Activated T-cell treated with anti-CD3 and anti-CD28 coated beads for 4 hours (primary cell): ENCODE measurements around the gene ITPKB.
"Not testable (repeated sequence)": the region's sequence is repeated elsewhere in the genome, so short reads cannot be mapped to it uniquely, and the experiment has no call there.

Experiments
- DNase-seq: peaks from one replicate; pipeline ENCODE4 v3.0.0-alpha.2; 2020

ITPKB gene

DNA sequence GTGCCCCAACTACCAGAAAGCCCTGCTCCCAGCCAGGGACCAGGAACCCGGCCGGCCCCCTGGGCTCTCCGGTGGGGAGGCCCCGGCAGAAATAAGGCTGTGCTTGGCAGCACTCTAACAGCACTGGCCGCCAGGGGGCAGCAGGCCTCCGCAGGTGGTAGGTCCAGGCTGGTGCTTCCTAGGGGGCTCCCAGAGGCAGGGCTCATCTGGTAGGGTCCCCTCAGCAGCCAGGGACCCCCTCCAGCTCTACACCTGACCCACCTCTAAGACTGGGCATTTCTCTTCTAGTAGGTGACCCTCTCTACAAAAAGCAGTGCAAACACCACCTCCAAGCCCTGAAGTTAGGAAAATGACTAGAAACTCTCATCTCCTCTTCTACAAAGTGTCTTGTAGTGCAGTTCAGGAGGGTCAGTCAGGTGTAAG, 104.9 kb downstream of the ITPKB start:
- DNase-seq = peak; percentile 74

DNA sequence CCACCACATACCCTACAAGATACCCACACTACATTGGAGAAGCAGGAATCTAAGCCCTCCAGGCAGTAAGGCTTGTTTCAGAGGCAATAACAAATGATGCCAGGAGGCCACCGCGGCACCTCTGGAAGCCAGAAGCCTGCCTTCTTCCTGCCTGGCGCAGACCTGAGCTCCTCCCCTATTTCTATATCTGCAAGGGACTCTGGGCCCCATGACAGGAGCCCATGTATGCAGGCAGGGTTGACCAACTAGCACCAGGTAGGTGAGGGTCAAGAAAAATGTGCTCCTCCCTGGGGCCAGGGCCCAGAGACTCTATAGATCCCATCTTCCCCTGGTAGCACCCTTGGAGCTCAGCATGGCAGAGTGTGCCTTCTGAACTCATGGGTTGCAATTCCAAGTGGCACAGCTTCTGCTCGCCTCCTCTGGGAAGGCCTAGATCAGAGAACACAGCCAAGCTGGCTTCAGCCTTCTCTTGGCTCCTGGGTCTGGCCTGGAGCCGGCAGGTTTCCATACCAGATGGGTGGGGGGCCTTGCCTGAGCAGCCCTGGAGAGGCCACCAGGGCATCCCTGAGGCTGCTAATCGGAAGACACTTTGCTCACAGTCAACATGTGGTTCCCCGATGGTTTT, 105.4 kb downstream of the ITPKB start:
- DNase-seq = no peak

DNA sequence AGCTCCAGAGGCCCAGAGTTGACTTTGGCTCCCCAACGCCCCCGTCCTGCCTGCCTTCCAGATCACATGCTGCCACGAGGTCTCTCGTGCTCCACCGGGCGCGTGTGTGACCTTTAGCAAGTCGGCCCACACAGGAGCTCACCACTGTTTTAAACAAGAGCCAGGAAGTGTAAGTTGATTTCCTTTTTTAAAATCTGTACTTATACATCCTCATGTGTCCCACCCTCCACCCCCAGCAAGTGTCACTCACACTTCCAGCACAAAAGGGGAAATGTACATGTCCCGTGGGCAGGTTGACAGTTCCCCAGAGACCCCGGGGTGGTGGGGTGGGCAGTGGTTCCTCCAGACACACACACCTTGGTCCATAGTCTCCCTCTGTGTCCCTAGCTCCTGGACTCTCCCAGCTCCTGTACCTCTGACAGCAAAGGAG, 106.1 kb downstream of the ITPKB start:
- DNase-seq = no peak

DNA sequence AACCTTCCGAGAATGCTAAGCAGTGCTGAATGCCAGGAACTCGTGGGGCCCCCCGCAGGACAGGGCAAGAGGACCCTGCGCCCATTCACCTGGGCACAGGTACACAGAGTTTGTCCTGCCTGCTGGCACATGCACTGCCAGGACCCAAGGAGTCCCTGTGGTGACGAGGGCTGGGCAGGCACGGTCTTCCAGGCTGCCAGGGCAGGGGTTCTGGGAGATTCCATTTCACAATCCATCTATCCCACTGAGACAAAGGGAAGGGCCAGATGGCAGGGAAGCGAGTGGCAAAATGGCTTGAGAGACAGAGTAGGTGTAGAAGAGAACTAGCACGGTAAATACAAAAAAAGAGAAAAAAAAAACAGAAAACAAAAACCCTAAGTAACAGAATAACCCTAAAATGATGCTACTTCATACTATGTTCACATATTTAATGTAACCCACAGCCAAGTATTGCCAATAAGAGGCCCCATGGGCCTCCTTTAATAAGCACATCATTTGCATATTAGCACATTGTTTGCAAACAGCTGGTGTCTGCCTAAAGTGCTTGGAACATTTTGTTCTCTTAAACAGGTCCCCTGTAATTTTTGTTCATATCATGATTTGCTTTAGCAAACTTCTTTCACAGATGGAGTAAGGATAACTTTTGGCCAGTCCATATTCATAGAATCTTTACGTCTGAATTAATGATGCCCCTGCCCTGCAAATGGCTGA, 106.8 kb downstream of the ITPKB start:
- DNase-seq = no peak

DNA sequence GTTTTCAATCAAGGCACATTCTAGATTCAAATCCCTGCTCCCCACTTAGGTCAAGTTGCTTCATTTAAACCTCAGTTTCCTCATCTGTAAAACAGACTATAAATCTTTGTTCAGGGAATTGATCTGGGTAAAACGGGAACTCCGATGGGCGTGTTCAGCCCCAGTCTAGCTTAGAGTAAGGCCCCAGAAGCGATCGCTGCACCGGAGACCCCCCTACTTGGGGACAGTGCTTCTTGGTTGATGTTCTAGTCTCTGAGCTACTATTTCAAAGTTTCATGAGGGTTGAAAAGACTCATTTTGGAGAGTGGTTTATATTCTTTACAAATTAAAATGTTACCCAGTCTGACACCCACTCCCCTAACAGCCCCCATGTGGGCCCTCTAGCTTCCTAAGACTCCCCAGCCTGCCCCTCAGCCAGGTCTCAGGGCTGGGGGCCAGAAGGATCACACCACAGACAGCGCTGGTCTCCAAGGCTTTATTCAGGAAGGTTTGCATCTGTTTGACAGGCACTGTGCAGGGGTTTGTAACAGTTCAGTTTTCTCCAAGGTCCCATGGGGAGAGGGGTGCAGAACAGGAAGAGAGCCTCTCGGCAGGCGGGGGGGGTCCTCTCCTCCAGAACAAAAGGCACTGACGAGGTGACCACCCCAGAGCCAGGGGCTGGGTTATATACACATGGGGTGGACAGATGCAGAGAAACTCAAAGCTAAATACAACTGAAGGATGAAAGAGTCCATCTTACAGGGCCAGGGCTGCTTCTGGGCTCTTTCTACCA, 107.7 kb downstream of the ITPKB start:
- no peak for DNase-seq

DNA sequence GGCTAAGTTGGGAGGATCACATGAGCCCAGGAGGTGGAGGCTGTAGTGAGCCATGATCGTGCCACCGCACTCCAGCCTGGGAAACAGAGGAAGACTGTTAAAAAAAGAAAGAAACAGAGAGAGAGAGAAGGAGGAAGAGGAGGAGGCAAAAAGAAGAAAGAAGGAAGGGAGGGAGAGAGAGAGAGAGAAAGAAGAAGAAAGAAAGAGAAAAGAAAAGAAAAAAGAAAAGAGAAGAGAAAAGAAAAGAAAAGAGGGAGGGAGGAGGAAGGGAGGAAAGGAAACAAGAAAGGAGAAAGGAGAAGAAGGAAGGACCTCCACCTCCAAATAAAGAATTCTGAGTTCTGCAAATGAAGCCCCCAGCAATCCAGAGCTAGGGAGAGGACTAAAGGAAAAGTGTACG, 108.5 kb downstream of the ITPKB start:
- no peak for DNase-seq

DNA sequence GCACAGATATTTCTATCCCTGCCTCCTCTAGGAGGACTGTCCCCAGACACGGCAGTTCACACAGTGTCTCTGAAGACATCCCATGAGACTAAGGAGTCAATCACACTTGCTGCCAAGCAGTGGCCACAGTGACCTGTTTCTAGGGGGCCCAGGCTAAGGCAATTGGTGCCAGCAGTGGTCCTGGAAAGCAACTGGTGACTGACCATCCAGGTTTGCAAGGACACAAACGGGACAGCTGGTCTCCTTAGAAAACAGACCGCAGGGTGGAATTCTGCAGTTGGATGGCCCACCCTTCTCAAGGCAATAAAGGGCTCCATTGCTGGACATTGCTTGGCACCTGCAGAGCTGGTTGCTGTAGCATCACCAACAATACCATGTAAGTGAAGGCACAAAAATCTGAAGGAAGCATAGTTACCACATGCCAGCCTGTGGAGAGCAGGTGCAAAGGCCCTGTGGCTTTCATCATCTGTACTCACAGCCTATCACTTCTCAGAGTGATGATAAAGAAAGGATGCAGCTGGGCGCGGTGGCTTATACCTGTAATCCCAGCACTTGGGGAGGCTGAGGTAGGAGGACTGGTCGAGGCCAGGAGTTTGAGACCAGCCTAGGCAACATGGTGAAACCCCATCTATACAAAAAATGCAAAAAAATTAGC, 109.1 kb downstream of the ITPKB start:
- DNase-seq = no peak

DNA sequence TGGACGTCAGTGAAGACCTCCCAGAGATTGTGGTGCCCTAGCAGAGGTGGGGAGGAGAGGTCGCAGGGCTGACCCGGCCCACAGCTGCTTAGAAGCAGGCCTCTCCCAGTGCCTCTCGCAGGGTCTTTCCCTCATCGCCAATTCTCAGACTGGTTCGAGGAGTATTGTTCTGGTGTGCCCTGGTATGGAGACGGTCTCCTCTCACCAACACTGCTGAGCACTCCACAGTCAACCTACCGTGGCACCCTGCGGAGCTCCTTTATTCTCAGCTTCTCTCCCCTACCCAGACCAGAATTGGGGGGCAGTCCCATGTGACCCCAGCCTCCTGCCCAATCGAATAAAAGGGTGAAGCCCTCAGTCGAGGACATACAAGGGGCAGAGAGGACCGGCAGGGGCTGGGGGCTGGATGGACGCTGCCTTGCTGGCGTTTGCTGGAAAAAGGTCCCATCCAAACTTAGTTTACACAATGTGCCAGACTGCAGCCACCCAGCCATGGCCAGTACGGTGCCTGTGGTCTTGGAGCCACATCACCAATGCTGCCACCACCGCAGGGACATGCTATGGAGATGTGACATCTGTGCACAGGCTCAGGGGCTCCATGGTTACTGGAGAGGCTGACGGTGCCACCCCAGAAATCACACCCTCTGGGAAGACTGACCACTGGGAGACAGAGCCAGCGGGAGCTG, 109.7 kb downstream of the ITPKB start:
- DNase-seq = no peak

DNA sequence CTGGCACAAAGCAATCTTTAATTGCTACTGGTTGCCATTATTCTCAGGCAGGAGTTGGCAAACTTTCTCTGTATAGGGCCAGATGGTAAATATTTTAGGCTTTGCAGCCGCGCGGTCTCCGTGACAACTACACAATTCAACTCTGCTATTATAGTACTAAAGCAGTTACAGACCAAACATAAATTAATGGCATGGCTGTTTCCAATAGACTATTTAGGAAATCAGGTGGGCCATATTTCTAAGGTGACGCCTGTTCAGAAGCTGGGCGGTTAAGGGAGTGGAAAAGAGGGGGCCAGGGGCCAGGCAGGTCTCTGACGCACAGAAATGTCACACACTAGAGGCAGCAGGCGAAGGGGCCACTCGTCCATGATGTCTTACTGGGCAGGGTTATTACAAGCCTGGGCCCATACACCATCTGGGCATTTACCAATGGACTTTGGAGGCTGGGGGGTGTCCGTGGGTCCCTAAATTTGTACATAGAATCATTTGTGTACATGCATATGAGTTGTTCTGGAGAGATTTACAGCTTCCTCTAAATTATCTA, 110.4 kb downstream of the ITPKB start:
- DNase-seq = no peak

DNA sequence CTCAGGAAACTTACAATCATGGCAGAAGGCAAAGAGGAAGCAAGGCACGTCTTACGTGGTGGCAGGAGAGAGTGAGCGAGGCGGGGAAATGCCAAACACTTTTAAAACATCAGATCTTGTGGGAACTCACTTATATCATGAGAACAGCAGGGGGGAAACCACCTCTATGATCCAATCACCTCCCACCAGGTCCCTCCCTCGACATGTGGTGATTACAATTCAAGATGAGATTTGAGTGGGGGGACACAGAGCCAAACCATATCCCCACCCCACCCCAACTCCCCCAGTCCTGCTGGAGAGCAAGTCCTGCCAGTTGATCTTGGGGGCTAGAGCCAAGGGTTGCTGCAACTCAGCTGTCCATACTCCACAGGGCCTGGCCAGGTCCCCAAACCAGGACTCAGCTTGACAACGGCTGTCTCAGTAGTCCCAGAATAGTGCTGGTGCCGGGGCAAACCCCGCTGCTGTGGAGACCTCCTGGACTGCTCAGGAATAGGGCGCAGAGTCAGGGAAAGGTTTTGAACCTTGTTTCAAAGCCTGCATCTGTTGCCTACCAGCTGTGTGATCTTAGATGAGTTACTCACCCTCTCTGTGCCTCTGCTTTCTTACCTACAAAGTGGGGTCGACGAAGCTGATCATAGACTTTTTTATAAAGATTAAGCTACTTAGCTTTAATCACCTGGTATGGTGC, 111.0 kb downstream of the ITPKB start:
- no peak for DNase-seq

DNA sequence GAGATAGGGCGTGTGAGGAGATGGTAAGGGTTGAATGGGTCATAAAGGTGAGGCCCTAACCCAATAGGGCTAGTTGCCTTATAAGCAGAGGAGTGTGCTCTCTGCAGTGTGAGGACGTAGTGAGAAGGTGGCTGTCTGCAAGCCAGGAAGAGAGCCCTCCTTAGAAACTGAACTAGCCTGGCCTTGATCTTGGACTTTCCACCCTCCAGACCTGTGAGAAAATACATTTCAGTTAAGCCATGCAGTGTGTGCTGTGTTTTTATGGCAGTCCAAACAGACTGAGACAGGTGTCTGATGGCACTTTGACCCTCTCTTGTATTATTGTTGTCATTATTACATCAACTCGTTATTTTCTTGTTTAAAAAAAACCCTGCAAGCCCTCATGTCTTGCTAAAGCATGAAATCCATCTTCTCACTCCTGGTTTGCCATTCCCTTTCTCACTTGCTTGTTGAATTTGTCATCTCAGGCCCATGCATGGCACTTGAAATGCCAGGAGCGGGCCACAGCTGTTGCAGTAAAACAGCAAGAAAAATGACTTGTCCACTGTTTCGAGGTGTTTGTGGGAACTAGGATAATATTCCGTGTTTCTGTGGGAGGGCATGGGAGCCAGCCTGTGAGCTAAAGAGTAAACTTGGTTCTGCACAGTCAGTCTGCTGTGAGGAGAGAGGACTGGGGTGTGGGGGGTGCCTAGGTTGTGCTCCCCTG, 111.9 kb downstream of the ITPKB start:
- no peak for DNase-seq

DNA sequence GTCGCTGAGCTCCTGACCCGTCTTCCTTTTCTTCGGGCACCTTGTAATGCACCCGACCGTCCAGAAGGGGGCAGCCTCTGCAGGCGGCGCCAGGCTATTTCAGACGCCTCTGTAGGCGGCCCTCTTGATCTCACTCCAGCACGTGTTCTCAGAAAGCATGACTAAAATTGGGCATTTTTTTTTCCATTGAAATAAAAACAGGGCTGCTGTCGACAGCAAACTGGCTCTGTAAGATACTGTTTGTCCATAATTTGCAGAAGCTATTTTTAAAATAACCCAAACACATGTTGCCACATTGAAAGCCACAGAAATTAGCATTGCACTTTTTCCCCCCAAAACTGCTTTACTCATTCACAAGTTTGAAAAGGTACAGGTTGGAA, 112.5 kb downstream of the ITPKB start:
- DNase-seq = peak; percentile 73

DNA sequence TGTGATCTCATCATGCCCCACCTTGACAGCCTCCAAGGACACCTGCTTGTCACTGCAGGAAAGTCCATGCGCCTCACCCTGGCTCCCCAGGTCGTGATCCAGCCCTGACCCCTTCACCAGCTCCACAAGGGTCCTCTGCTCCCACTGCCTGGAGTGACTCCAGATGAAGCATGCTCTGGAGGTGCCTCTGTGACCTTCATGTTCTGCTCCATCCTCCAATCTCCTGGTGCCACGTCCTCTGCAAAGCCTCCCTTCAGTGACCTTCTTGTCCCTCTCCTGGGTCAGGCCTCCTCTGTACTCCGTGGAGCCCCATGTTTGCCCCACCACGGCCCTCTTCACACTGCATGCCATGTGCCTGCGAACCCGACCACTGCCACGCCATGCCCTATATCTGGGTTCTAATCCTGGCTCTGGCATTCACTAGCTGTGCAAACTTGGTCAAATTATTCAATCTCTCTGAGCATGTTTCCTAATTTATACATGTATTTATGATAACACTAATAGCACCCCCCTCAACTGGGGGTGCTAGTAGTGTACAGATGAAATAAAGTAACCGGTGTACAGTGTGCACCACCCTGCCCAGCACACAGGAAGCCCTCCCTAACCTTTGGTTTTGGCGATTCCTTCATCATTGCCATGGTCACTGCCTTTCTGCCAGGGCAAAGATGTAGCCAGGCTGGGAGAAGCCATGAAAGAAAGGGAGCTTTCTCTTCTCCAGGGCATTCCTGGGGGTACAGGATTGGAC, 113.1 kb downstream of the ITPKB start:
- no peak for DNase-seq

DNA sequence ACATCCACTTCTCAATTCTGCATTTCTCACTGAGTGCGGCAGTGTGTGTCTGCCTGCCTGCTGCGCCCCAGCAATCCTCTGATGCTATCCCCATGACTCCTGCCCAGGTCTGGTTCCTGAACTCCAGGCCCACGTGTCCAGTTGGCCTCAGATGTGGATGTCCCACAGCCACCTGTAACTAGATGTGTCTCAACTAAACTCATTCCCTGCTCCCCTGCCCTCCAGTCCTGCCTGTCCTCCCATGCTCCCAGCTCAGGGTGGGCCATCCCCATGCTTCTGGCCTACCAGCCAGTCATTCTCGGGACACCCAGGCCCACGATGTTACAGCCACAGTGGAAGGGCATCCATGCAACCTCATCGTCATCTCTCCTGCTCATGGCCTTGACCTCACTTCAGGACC, 113.8 kb downstream of the ITPKB start:
- no peak for DNase-seq

DNA sequence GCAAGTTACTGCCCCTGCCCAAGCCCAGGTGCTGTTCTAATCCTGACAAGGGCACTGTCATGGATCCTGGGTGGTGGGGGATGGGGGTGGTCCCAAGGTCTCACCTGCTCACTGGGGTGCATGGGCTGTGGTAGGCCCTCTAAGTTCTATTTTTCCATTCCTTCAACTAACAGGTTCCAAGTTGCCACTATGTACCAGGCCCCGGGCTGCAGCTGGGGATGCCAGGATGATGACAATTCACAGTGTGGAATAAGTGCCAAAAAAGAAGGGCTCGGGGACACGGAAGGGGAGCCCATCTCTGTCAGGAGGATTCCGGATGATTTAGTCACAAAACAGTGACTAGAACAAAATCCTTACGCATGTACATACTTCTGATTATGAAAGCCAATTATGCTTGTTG, 114.6 kb downstream of the ITPKB start:
- no peak for DNase-seq

DNA sequence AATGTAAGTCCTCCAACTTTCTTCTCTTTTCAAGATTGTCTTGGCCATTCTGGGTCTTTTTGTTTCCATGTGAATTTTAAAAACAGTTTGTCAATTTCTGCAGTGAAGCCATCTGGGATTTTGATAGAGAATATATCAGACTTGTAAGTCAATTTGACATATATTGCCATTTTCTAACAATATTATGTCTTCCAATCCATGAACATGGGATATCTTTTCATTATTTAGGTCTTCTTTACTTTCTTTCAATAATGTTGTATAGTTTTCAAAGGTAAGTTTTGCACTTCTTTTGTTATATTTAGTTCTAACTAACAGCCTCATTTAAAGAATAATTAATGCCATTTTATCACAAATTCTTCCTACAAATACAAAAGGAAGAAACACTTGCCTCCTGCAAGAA, 117.1 kb downstream of the ITPKB start:
- DNase-seq = no peak

DNA sequence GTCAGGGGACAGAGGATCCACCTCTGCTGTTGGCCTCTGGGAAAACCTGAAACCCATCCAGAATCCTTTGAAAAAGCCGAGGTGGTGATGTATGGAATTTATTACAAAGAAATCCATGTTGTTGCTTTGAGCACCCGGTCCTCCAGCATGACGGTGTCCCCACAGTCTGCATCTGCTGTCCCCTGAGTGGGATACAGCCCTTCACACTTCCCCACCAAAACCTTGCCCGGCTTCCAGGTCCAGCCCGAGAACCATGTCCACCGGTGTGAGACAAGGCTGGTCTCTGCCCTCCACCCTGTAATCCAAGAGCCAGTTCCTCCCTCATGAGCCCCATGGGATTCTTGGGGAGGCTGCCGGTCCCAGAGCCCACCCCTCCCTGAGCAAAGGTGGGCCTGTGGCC, 120.1 kb downstream of the ITPKB start:
- DNase-seq = no peak

DNA sequence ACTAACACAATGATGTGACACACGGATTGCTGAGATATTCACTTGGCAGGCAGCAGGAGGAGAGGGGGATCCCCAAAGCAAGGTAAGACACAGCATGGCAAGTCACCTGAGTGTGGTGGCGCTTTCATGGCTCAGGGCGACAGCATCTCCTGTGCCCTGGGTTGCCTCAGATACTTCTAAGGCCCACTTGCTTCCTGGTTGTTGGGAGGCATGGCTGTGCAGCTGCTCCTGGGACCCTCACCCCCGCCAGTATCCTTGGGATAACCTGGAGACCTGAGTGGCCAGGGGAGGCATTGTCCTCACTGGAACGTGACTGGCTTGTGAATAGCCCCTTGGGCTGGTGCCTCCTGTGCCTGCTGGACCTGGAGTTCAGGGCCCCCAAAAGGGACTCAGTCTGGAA, 120.7 kb downstream of the ITPKB start:
- no peak for DNase-seq

DNA sequence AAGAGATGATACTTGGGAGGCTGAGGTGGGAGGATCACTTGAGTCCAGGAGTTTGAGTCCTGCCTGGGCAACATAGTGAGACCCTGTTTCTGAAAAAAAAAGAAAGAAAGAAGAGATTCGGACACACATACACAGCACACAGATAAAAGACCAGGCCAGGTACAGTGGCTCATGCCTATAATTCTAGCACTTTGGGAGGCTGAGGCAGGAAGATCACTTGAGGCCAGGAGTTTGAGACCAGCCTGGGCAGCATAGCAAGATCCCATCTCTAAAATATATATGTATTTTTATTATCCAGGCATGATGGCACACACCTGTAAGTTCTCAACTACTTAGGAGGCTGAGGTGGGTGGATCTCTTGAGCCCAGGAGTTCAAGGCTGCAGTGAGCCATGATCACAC, 121.4 kb downstream of the ITPKB start:
- not testable (repeated sequence) for DNase-seq

DNA sequence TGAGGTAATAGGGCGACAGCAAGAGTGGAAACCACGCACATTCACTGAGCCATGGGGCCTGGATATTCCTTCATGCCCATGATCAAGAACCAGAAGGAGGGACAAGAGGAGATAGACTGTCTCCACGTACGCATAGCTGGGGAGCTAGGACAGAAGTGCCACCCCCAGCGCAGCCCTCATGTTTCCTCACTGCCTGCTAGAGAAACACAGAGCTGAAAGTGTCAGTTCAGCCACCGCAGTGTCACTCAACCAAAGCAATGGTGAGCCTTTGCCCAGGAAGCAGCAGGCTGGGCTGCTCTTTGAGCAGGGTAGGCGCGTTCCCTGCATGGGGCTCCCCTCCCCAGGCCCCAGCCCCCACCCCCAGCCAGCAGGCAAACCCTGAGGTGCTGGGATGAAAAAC, 122.0 kb downstream of the ITPKB start:
- no peak for DNase-seq

DNA sequence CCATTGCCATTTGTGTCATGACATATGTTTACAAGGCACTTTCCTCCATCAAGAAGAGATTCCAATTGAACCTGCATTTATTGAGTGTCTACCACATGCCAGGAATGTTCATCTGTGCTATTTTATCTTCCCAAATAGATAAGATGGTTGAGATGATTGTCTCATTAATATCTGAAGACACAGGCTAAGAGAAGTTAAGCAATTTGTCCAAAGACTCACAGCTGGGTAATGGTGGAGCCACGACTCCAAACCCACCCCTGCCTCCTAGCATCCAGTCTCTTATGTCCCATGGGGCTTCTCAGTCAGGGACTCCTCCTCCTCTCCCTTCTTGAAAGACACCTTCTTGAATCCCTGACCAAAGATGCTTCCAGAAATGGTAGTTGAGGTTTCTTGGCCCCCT, 122.4 kb downstream of the ITPKB start:
- no peak for DNase-seq
